GM12878 (cell line): Measurements from ENCODE around the gene KRTAP9-1. TPM values are rescaled to one million over a fixed set of nuclear protein-coding genes. Genes with fewer than 3 reads are reported as not detected.
"Not testable (repeated sequence)": the region's sequence is repeated elsewhere in the genome, so short reads cannot be mapped to it uniquely, and the experiment has no call there.

Experiments
- ATAC-seq: fragments of 200-7000 bp; cut with Tn5 transposase; 3 replicates; pipeline ENCODE4 v1.9.1; 2020; ENCODE audit warnings: mild to moderate bottlenecking, moderate library complexity
- Bru-seq: library from RNA; stranded (reverse); fragments of 400-500 nt; gene quantifications from one replicate; lab custom pipeline; 2021; lab: Mats Ljungman, UMichigan
- BruChase-seq, 2 experiments: library from RNA; stranded (reverse); fragments of 400-500 nt; gene quantifications; one replicate each; lab custom pipeline; 2021; lab: Mats Ljungman, UMichigan
- BruUV-seq: library from RNA; stranded (reverse); fragments of 400-500 nt; replicated peaks from 2 replicates; lab custom pipeline; 2021; lab: Mats Ljungman, UMichigan
- CTCF ChIA-PET: fragments of 300-600 bp; sonication (Branson Sonifier 250); formaldehyde crosslinking; extraction: SDS; loops from one replicate; lab custom pipeline; 2021; ENCODE audit warnings: inconsistent platforms; lab: Yijun Ruan, JAX
- POLR2A ChIA-PET: fragments of 350-600 bp; formaldehyde crosslinking; extraction: SDS; loops from one replicate; lab custom pipeline; 2021; ENCODE audit warnings: inconsistent platforms; lab: Charles Lee
- RAD21 ChIA-PET: fragments of 300-600 bp; sonication (Branson Sonifier 250); formaldehyde crosslinking; loops from one replicate; lab custom pipeline; 2023; ENCODE audit warnings: antibody characterized with exemption; ENCODE audit not compliant: unreplicated experiment; lab: Charles Lee
- SMC1A ChIA-PET: fragments of 300-600 bp; sonication (Branson Sonifier 250); formaldehyde crosslinking; loops from one replicate; lab custom pipeline; 2023; ENCODE audit not compliant: unreplicated experiment, uncharacterized antibody; lab: Charles Lee
- DNase-seq: peaks from one replicate; pipeline ENCODE4 v3.0.0-alpha.2; 2011; ENCODE audit warnings: low read depth, low spot score
- FAIRE-seq: peaks from 3 replicates; lab custom pipeline; 2011; peaks lifted over from hg19 to GRCh38; lab: Jason Lieb, UNC
- H2AFZ ChIP-seq: 2 replicates; pipeline ENCODE4 v1.6.0; 2011; ENCODE audit warnings: low read depth, low read length, control low read depth; ENCODE audit not compliant: control insufficient read depth
- H3K27ac ChIP-seq: 2 replicates; pipeline ENCODE4 v1.5.1; 2011; ENCODE audit warnings: control low read depth; ENCODE audit not compliant: control insufficient read depth, insufficient read depth
- H3K27me3 ChIP-seq, 2 experiments: replicated peaks in 1 of 2; 2 replicates each; pipeline versions ENCODE4 v1.6.0 to v1.6.1; 2011; ENCODE audit warnings: low read length in 1 of 2; ENCODE audit not compliant: control insufficient read depth in 2 of 2, insufficient read depth in 2 of 2
- H3K36me3 ChIP-seq, 2 experiments: 2 replicates each; pipeline ENCODE4 v1.5.1; 2011; ENCODE audit warnings: low read length in 1 of 2; ENCODE audit not compliant: control insufficient read depth in 2 of 2, insufficient read depth in 2 of 2
- H3K4me1 ChIP-seq: 2 replicates; pipeline ENCODE4 v1.6.1; 2011; ENCODE audit warnings: mild to moderate bottlenecking, low read length, moderate library complexity, mixed read lengths; ENCODE audit not compliant: control insufficient read depth, insufficient read depth
- H3K4me2 ChIP-seq: 2 replicates; pipeline ENCODE4 v1.6.0; 2011; ENCODE audit warnings: control low read depth; ENCODE audit not compliant: control insufficient read depth, insufficient read depth
- H3K4me3 ChIP-seq: fragments of 200-600 bp; sonication (generic); 2 replicates; pipeline ENCODE4 v1.5.1; 2016
- H3K79me2 ChIP-seq: 2 replicates; pipeline ENCODE4 v1.6.0; 2011; ENCODE audit warnings: low read length; ENCODE audit not compliant: control insufficient read depth, insufficient read depth
- H3K9ac ChIP-seq: 2 replicates; pipeline ENCODE4 v1.8.0; 2011; ENCODE audit warnings: low read length, control low read depth, mixed read lengths; ENCODE audit not compliant: control insufficient read depth, insufficient read depth
- H3K9me3 ChIP-seq: replicated peaks from 3 replicates; pipeline ENCODE4 v1.5.1; 2011; ENCODE audit warnings: mild to moderate bottlenecking, low read length; ENCODE audit not compliant: control insufficient read depth, insufficient read depth
- H4K20me1 ChIP-seq: 2 replicates; pipeline ENCODE4 v1.6.0; 2011; ENCODE audit not compliant: control insufficient read depth, insufficient read depth
- CEBPZ ChIP-seq: fragments of 150-350 bp; IDR thresholded peaks from 2 replicates; pipeline ENCODE4 v1.6.1; 2016; ENCODE audit warnings: low read depth, low read length
- CTCF ChIP-seq, 3 experiments: IDR thresholded peaks in 2 of 3; conservative IDR thresholded peaks in 1 of 3; 2 replicates each; pipeline ENCODE4 v1.5.1; 2011; ENCODE audit warnings: low read depth in 3 of 3, low read length in 3 of 3, mild to moderate bottlenecking in 3 of 3, control low read depth in 2 of 3, moderate library complexity in 2 of 3, inconsistent platforms in 1 of 3, mixed read lengths in 1 of 3; ENCODE audit not compliant: control insufficient read depth in 2 of 3, insufficient read depth in 1 of 3; ENCODE audit errors: extremely low read depth in 1 of 3
- EZH2 ChIP-seq: IDR thresholded peaks from 2 replicates; pipeline ENCODE4 v1.6.1; 2012; ENCODE audit warnings: low read depth, mild to moderate bottlenecking, control low read depth, inconsistent platforms, low read length, borderline replicate concordance; ENCODE audit not compliant: control insufficient read depth
- HDAC6 ChIP-seq: fragments of 200-600 bp; sonication (generic); IDR thresholded peaks from one replicate; pipeline ENCODE4 v1.8.0; 2017; ENCODE audit warnings: antibody characterized with exemption; ENCODE audit not compliant: unreplicated experiment
- TCF3 ChIP-seq: IDR thresholded peaks from 2 replicates; pipeline ENCODE4 v1.6.1; 2012; ENCODE audit warnings: low read depth, mild to moderate bottlenecking, low read length, borderline replicate concordance; ENCODE audit not compliant: insufficient read depth
- WGBS: methylation state at CpG from one replicate; pipeline ENCODE4 v1.1.6; 2016; ENCODE audit warnings: low lambda C conversion rate; ENCODE audit not compliant: insufficient replicate concordance, insufficient coverage; ENCODE audit errors: missing lambda C conversion rate; 5-methylcytosine and 5-hydroxymethylcytosine counted together
- in situ Hi-C: fragments of 300-500 bp; cut with MboI; formaldehyde crosslinking; loops from 9 replicates; pipeline ENCODE4 v1.14.3; 2018; ENCODE audit warnings: mixed read lengths
- intact Hi-C: fragments of 100-400 bp; cut with micrococcal nuclease; formaldehyde crosslinking; loops from one replicate; pipeline ENCODE4 v1.14.2; 2022; ENCODE audit not compliant: unreplicated experiment
- long read RNA-seq, 2 experiments: library from polyadenylated mRNA; unstranded; transcript quantifications; one replicate each; pipeline ENCODE4 v2.0.0, GENCODE V29; 2019 to 2020
- polyA minus RNA-seq, 3 experiments: library from RNA; depleted of rRNA, polyadenylated mRNA; stranded (reverse); fragments of >200 nt; gene quantifications; 2 replicates each; pipeline ENCODE4 v1.2.3, GENCODE V29; 2011
- polyA plus RNA-seq, 11 experiments: library from polyadenylated mRNA; depleted of rRNA in 4 of 11; unstranded in 6 of 11; stranded (reverse) in 5 of 11; fragments of >200 nt; fragmentation: Nextera tagmentation in 4 of 11; fragmentation: Illumina TruSeq in 1 of 11; extraction: Ambion mirVana in 4 of 11; extraction: Trizol in 1 of 11; gene quantifications; 1 replicate in 1 of 11; 2 replicates in 10 of 11; pipeline versions ENCODE4 v1.2.1 to v1.2.3, GENCODE V29; 2011 to 2016; ENCODE audit warnings: inconsistent platforms in 2 of 11, missing spikeins in 2 of 11, low read depth in 1 of 11
- total RNA-seq, 4 experiments: library from RNA; depleted of rRNA in 3 of 4; stranded (reverse); fragments of >200 nt in 3 of 4; fragmentation: Illumina TruSeq in 1 of 4; extraction: Trizol in 1 of 4; gene quantifications; 2 replicates each; pipeline versions ENCODE4 v1.2.1 to v1.2.3, GENCODE V29; 2013 to 2021

Gene KRTAP9-1
- not detected in 2 replicates for total RNA-seq (2013; cell fraction: nucleolus; rRNA removed)
- not detected in 2 replicates for total RNA-seq (2014; rRNA removed)
- not detected in 2 replicates for total RNA-seq (2014; rRNA removed; fragmentation: Illumina TruSeq; extraction: Trizol)
- not detected in 2 replicates for total RNA-seq (2021)
- not detected for polyA plus RNA-seq (2011; ENCODE audit: low read depth)
- not detected in 2 replicates for polyA plus RNA-seq (2011; rRNA removed)
- not detected in 2 replicates for polyA plus RNA-seq (2011; cell fraction: cytosol; rRNA removed)
- not detected in 2 replicates for polyA plus RNA-seq (2011; cell fraction: nucleus; rRNA removed)
- not detected in 2 replicates for polyA plus RNA-seq (2012)
- not detected in 2 replicates for polyA plus RNA-seq (2014; fragmentation: Illumina TruSeq; extraction: Trizol)
- not detected for polyA plus RNA-seq (2014; fragmentation: Nextera tagmentation; extraction: Ambion mirVana)
- not detected in 2 replicates for polyA plus RNA-seq (2014; rRNA removed)
- polyA plus RNA-seq (2016; fragmentation: Nextera tagmentation; extraction: Ambion mirVana): not detected
- polyA minus RNA-seq (2011; rRNA and poly(A)+ RNA removed): not detected in 2 replicates
- not detected in 2 replicates for polyA minus RNA-seq (2011; cell fraction: cytosol; rRNA and poly(A)+ RNA removed)
- polyA minus RNA-seq (2011; cell fraction: nucleus; rRNA and poly(A)+ RNA removed): not detected in 2 replicates
- not detected for Bru-seq, nascent RNA
- BruChase-seq, experiment 1, labeled RNA remaining after a 6-hour chase: not detected
- BruChase-seq, experiment 2, labeled RNA remaining after a 2-hour chase: not detected
- long read RNA-seq, experiment 1: 0 reads
- long read RNA-seq, experiment 2: 0 reads

GRCh38 chr17:41189837-41190318 lies at the start of gene KRTAP9-1:
Gene KRTAP9-1, plus strand, starts transcription at chr17:41189887. Its CDS starts 0 bp downstream, at chr17:41189887.
- H4K20me1 ChIP-seq, H2AFZ ChIP-seq, DNase-seq, H3K27me3 ChIP-seq, CTCF ChIA-PET, H3K27ac ChIP-seq, RAD21 ChIA-PET, H3K36me3 ChIP-seq, intact Hi-C loops, H3K9ac ChIP-seq, ATAC-seq, FAIRE-seq, BruUV-seq, H3K4me1 ChIP-seq, POLR2A ChIA-PET, H3K4me2 ChIP-seq, H3K79me2 ChIP-seq, H3K4me3 ChIP-seq, H3K9me3 ChIP-seq: not testable (repeated sequence)
- in situ Hi-C loops: loop anchor here (10.0 kb wide), 1 partner anchor 55 kb away; the partner anchor contains the start of gene KRTAP9-4
- SMC1A ChIA-PET: interaction anchor here (1.2 kb wide), 1 partner anchor 40 kb away, joined by 3 read pairs; no protein-coding TSS in a partner anchor
- 0% methylated on average over 1 of the region's 1 CpG for WGBS

- H2AFZ ChIP-seq: no peak within 1 kb of the TSS
- in situ Hi-C loops: no loop called here
- intact Hi-C loops: no loop called here
- 19% methylated on average over 6 of the region's 6 CpGs for WGBS
- no peaks in the 10 kb centered on the region for H3K4me1 ChIP-seq
- DNase-seq (no peak), FAIRE-seq (no peak), ATAC-seq (no peak)
- no peak within 1 kb of the TSS for H3K9ac ChIP-seq
- ChIA-PET RAD21 (no interaction called here), CTCF (no interaction called here), POLR2A (no interaction called here), SMC1A (no interaction called here)
- H4K20me1 ChIP-seq: no peaks in the 10 kb centered on the region
- H3K27me3 ChIP-seq: no peaks in the 10 kb centered on the region
- BruUV-seq: no TSS peak
- H3K4me3 ChIP-seq: no peak within 1 kb of the TSS
- H3K79me2 ChIP-seq: no peaks in the 10 kb centered on the region
- no peaks in the 10 kb centered on the region; the same call in 1 of the 3 replicates for H3K9me3 ChIP-seq
- no peaks in the 10 kb centered on the region for H3K36me3 ChIP-seq
- H3K27ac ChIP-seq: no peak within 1 kb of the TSS
- H3K4me2 ChIP-seq: no peak within 1 kb of the TSS
- TF ChIP-seq CTCF (IDR thresholded peaks at IDR 0.05 in 2 of 3, conservative IDR thresholded peaks at IDR 0.05 in 1 of 3; ENCODE audit: control insufficient read depth in 2 of 3, extremely low read depth in 1 of 3, insufficient read depth in 1 of 3, low read depth in 3 of 3, low read length in 3 of 3) (no peak), EZH2 (no peak), TCF3 (no peak), HDAC6 (no peak), CEBPZ (no peak)
Observed at GRCh38 chr17:41140360-41141131, 49.1 kb upstream of the KRTAP9-1 start, which contains the start of gene KRTAP4-6. Gene KRTAP4-6, minus strand, starts transcription at chr17:41140544. Its CDS starts 57 bp downstream, at chr17:41140487.
